GM18511 (cell line): Measurements from ENCODE around the gene RPS6KA2.
A peak's percentile ranks its signal among the peaks of the same experiment; 100 is the strongest.

Experiments
- ATAC-seq: cut with Tn5 transposase; IDR thresholded peaks from one replicate; pipeline ENCODE4 v1.9.1; 2021; ENCODE audit warnings: mild to moderate bottlenecking, moderate library complexity; ENCODE audit not compliant: unreplicated experiment

The RPS6KA2 gene

DNA sequence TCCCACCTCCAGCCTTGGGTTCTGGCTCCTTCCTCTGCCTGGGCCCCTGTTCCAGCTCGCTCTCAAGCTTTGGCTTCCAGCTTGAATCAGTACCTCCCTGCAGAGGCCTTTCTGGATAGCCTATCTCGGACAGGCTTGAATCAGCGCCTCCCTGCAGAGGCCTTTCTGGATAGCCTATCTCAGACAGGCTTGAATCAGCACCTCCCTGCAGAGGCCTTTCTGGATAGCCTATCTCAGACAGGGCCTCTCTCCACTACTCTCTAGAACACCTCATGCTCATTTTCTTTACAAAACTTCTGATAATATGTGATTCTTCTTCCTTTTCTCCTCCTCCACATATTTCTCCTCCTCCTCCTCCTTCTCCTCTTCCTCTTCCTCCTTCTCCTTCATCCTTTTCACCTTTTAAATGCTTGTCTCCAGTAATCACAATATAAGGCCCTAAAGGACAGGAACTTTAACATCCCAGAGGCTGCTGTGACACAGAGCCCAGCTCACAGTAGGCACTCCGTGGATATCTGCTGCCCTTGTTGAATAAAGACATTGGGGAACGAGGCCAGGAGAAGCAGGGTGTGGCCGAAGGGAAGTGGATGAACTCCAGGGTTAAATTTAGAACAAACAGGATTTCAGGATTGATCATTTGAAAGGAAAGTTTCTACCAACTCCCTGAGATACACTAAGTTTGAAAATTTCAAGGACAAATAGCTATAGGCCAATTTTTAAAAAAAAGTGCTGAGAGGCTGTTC, 9.3 kb upstream of the RPS6KA2 start:
- ATAC-seq = no peak

DNA sequence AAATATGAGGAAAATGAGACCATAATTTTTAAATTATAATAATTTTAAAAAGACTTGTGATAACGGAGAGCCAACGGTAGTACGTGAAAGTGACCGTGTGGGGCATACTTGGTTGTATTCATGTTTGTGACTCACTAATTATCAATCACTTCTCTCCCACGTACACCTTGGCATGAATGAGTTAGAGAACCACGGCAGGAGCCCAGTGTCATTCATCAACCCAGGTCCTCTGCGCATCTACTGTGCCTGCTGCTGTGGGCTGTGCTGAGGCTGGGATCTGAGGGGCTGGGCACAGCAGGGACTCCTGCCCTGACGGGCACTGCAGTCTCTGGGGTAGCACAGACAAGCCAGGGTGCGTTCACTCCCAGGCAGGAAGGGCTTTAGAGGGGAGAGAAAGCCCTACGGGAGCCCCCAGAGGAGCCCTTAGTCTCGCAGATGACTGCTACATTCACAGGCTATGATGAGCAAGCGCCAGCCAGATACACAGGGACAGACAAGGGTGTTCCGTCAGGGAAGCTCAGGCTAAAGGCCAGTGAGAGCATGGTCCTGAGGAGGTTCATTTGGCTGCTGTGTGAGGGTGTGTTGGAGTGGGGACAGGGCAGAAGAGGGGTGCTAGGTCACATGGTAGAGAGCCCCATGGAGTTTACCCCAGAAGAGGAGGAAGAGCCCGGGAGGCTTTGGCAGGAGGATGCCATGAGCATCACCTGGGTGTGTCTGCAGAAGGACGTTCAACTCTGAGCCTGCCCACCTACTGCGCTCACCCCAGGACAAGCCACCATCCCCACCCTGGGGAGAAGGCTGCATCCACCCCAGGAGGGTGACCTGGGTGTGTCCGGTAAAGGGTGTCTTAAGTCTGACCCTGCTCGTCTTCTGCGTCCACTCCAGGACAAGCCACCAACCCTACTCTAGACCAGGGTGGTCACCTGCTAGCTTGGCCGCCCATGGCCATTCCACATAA, 8.2 kb upstream of the RPS6KA2 start:
- ATAC-seq = no peak

GRCh38 chr6:166634581-166634980, 7.5 kb upstream of the RPS6KA2 start:
- ATAC-seq = peak; percentile 20

- peak; percentile 64 for ATAC-seq
These were observed 6.9 kb upstream of the RPS6KA2 start for GRCh38 chr6:166633732-166634535.

- ATAC-seq = no peak
These were observed 5.7 kb upstream of the RPS6KA2 start for GRCh38 chr6:166632731-166633130.

GRCh38 chr6:166630462-166630861, 3.4 kb upstream of the RPS6KA2 start:
- no peak for ATAC-seq

- ATAC-seq = no peak
These were observed 2.6 kb upstream of the RPS6KA2 start for GRCh38 chr6:166629628-166630027.

- ATAC-seq = peak; percentile 28
These were observed 1.1 kb upstream of the RPS6KA2 start for GRCh38 chr6:166627875-166628801.

DNA sequence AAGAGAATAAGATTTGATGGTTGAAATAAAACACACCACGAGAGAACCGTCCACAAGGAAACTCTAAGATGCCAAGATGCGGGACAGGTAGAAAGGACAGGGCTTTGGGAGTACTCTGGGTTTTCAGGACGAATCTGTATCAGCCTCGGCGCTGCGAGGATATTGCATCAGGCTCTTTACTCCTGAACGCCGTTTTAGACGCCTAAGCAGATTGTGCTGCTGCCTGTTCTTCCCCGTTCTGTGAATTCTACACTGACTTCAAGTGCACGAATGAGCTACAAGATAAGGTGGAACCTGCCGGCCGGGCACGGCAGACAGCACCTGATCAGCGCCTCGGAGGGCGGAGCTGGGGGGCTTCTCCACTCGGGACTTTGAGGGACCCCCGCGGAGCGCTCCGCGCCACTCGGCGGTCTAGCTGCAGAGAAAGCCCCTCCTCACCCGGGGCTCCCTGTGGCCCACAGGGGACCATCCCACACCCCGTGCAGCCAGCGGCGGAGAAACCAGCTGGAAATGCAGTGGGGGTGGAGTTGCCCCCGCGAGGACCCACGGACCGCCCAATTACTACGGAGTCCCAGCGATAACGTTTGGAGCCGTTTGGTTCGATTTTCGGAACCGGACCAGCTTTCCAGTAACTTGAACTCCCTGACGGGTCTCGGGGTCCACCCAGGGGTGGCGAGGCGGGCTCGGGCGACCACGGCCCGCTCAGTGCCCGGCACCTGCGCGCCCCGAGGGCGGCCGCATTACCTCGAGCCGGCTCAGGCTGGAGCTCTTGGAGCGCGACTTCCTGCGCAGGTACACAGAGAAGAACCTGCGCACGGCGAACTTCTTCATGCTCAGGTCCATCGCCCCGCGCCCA, 646 bp downstream of the RPS6KA2 start:
- peak; percentile 9 for ATAC-seq

GRCh38 chr6:166625356-166625755, 1.7 kb downstream of the RPS6KA2 start:
- ATAC-seq = no peak

- no peak for ATAC-seq
These were observed 2.8 kb downstream of the RPS6KA2 start for GRCh38 chr6:166624275-166624674.

DNA sequence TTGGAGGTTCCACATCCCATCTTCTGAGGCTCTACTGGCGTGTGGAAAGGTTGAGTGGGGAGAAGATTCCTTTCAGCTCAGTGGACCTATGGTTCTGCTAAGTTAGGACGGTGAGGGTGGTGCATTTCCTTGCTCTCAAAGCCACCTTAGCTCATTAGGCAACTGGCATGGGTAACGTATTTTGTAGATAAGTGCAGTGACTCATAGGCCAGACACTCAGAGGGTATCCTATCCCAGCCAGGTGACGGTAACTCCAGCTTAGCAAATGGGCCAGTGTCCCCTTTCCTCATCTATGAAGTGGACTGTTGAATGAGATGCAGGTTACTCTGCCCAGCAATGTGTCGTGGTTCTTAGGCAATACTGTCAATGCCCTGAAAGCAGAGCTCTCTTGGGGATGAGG, 3.7 kb downstream of the RPS6KA2 start:
- no peak for ATAC-seq

DNA sequence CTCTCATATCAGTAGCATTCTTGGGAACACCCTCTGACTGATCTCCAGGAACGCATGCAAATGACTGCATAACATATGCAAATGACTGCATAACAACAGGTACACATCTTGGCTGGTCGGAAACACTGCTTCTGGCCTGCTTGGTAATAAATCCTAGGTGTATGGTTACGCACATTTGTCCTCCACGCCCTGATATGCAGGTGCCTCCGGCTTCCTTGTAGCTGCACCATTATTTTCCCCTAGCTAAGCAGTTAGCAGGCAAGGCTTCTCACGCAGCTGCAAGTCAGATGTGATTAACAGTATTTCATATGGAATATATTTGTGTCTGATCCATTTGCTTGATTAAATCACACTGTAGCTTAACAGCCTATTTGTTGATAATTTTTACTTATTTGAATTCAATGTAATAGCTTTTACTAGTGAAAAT, 5.9 kb downstream of the RPS6KA2 start:
- ATAC-seq = no peak

GRCh38 chr6:166620478-166621113, 6.5 kb downstream of the RPS6KA2 start:
- ATAC-seq = no peak

GRCh38 chr6:166619912-166620311, 7.1 kb downstream of the RPS6KA2 start:
- ATAC-seq = no peak

DNA sequence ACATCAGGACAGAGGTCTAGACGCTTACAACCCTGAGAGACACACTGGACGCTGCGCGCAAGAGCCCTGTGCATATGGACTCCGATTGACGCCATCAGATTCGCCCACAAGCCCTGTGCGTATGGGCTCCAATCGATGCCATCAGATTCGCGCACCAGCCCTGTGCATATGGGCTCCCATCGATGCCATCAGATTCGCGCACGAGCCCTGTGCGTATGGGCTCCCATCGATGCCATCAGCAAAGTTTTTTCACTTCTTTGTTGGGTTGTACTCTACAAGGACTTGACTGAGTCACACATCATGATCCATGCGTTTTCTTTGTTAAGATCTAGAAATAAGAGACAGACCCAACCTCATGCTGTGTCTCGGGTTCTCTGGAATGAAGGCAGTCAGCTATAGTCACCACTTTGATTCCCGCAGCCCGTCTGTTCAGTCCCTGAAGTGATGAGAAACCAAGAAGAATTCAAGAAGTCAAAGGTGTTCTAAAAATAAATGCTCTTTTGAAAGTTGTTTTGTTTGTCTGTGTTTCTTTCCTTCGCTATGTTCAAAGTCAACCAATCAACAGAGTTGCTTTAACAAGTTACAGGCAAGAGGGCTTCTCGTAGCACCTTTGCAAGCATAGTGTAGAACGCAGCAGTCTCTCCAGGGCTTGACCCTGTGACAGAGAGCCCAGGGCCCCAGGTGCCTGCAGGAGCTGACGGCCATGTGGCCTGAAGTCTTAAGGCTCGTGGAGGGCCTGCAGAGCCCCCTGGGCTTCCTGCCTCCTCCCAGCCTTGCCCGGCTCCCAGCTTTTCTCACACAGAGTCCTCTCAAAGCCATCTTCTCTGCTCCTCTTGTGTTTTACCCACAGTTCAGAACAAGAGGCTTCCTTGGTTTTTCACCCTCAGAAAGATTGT, 7.9 kb downstream of the RPS6KA2 start:
- no peak for ATAC-seq

- ATAC-seq = no peak
These were observed 8.8 kb downstream of the RPS6KA2 start for GRCh38 chr6:166618251-166618650.

DNA sequence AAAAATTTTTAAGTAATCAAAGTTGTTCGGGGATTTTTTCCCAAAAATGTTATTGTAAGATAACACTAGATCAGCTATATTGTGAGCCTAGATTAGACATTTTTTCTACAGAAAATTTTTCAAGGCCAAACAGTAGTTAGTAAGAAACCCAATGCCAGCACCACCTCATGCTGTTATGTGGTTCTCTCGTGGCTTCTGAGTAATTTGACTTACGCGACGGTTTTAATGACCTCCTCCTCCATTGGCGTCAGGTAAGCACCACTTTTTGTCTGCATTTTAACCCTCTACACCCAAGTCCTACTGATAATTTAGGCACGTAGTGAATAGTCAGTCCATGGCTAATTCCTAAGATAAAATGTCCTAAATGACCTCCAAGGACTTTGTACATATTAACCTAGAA, 9.7 kb downstream of the RPS6KA2 start:
- no peak for ATAC-seq
